OCI-LY3 (cell line): Measurements from ENCODE around the gene TTI1.

Experiments
- EZH2phosphoT487 ChIP-seq: fragments of 200-600 bp; shearing (Covaris generic); IDR thresholded peaks from 2 replicates; pipeline ENCODE4 v1.6.1; 2018; ENCODE audit warnings: antibody characterized with exemption, mixed run types, low read depth
- TF ChIP-seq, protein P1 (sequence below): fragments of 200-600, 300-600 bp; sonication (generic); IDR thresholded peaks from 2 replicates; pipeline ENCODE4 v1.5.1; 2014; ENCODE audit warnings: antibody characterized with exemption, low read length, low read depth

GRCh38 chr20:37940858-37941257 is 92.4 kb downstream of the TTI1 start:
- TF ChIP-seq, protein P1, sequence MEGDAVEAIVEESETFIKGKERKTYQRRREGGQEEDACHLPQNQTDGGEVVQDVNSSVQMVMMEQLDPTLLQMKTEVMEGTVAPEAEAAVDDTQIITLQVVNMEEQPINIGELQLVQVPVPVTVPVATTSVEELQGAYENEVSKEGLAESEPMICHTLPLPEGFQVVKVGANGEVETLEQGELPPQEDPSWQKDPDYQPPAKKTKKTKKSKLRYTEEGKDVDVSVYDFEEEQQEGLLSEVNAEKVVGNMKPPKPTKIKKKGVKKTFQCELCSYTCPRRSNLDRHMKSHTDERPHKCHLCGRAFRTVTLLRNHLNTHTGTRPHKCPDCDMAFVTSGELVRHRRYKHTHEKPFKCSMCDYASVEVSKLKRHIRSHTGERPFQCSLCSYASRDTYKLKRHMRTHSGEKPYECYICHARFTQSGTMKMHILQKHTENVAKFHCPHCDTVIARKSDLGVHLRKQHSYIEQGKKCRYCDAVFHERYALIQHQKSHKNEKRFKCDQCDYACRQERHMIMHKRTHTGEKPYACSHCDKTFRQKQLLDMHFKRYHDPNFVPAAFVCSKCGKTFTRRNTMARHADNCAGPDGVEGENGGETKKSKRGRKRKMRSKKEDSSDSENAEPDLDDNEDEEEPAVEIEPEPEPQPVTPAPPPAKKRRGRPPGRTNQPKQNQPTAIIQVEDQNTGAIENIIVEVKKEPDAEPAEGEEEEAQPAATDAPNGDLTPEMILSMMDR = no peak
- TF ChIP-seq EZH2phosphoT487 = no peak
